Smooth muscle cell (in vitro differentiated cells): ENCODE results near the gene CACNA1D. TPM values are rescaled to one million over a fixed set of nuclear protein-coding genes. Genes with fewer than 3 reads are reported as not detected.

ENCODE experiments used
- DNase-seq: peaks from one replicate; lab custom pipeline; 2025; ENCODE audit not compliant: unreplicated experiment; lab: John Stamatoyannopoulos, UW
- H2AFZ ChIP-seq: fragments of 200-600 bp; sonication (generic); 2 replicates; pipeline ENCODE4 v1.6.0; 2016; ENCODE audit warnings: antibody characterized with exemption, low read depth, mild to moderate bottlenecking
- H3F3A ChIP-seq: fragments of 200-600 bp; sonication (generic); 2 replicates; pipeline ENCODE4 v1.6.0; 2017; ENCODE audit warnings: antibody characterized with exemption, low read depth
- H3K27ac ChIP-seq: fragments of 200-600 bp; sonication (generic); 2 replicates; pipeline ENCODE4 v1.5.1; 2016; ENCODE audit warnings: low read depth, mild to moderate bottlenecking
- H3K27me3 ChIP-seq: fragments of 200-600 bp; sonication (generic); 2 replicates; pipeline ENCODE4 v1.6.1; 2016; ENCODE audit warnings: low read depth, mild to moderate bottlenecking
- H3K36me3 ChIP-seq: fragments of 200-600 bp; sonication (generic); 2 replicates; pipeline ENCODE4 v1.5.1; 2016; ENCODE audit warnings: low read depth
- H3K4me1 ChIP-seq: fragments of 200-600 bp; sonication (generic); 2 replicates; pipeline ENCODE4 v1.5.1; 2016; ENCODE audit warnings: low read depth
- H3K4me2 ChIP-seq: fragments of 200-600 bp; sonication (generic); 2 replicates; pipeline ENCODE4 v1.6.0; 2016; ENCODE audit warnings: mild to moderate bottlenecking
- H3K4me3 ChIP-seq: fragments of 200-600 bp; sonication (generic); 2 replicates; pipeline ENCODE4 v1.5.1; 2016; ENCODE audit warnings: mild to moderate bottlenecking
- H3K79me2 ChIP-seq: fragments of 200-600 bp; sonication (generic); 2 replicates; pipeline ENCODE4 v1.6.0; 2016; ENCODE audit warnings: low read depth, mild to moderate bottlenecking
- H3K9ac ChIP-seq: fragments of 200-600 bp; sonication (generic); 2 replicates; pipeline ENCODE4 v1.6.0; 2016; ENCODE audit warnings: low read depth
- H3K9me3 ChIP-seq: fragments of 200-600 bp; sonication (generic); replicated peaks from 2 replicates; pipeline ENCODE4 v1.5.1; 2016; ENCODE audit warnings: low read depth
- H4K20me1 ChIP-seq: fragments of 200-600 bp; sonication (generic); 2 replicates; pipeline ENCODE4 v1.6.0; 2016; ENCODE audit warnings: low read depth
- CTCF ChIP-seq: fragments of 200-600 bp; sonication (generic); IDR thresholded peaks from 2 replicates; pipeline ENCODE4 v1.5.1; 2017; ENCODE audit warnings: borderline replicate concordance, mild to moderate bottlenecking, antibody characterized with exemption; ENCODE audit not compliant: insufficient read depth, poor library complexity, severe bottlenecking
- WGBS: methylation state at CpG from one replicate; pipeline ENCODE4 v1.1.7; 2016; ENCODE audit warnings: low lambda C conversion rate; 5-methylcytosine and 5-hydroxymethylcytosine counted together
- polyA plus RNA-seq: library from polyadenylated mRNA; unstranded; fragments of >200 nt; fragmentation: Nextera tagmentation; extraction: Ambion mirVana; gene quantifications from 2 replicates; pipeline ENCODE4 v1.2.1, GENCODE V29; 2016
- total RNA-seq: library from RNA; depleted of rRNA; stranded (reverse); fragments of >200 nt; gene quantifications from 2 replicates; pipeline ENCODE4 v1.2.3, GENCODE V29; 2014

CACNA1D gene
- total and polyA plus RNA-seq, 2 experiments from 2014 or later, result 0.63 to 1.4 TPM

GRCh38 chr3:53555068-53555588 lies 60.7 kb downstream of the CACNA1D start:
- no peaks in the 10 kb centered on the region for H3K79me2 ChIP-seq
- H2AFZ ChIP-seq, result no peak overlapping the region
- H3K4me1 ChIP-seq, result no peaks in the 10 kb centered on the region
- no peak for TF ChIP-seq CTCF
- H3K27ac ChIP-seq, result no peak overlapping the region
- no peaks in the 10 kb centered on the region for H3K27me3 ChIP-seq
- H4K20me1 ChIP-seq, result no peaks in the 10 kb centered on the region
- H3K4me3 ChIP-seq, result no peak overlapping the region
- no peaks in the 10 kb centered on the region for H3K9me3 ChIP-seq
- no peak overlapping the region for H3K9ac ChIP-seq
- 66% methylated on average over 4 of the region's 4 CpGs for WGBS
- DNase-seq, result no peak
- no peaks in the 10 kb centered on the region for H3F3A ChIP-seq
- H3K36me3 ChIP-seq, result no peaks in the 10 kb centered on the region
- H3K4me2 ChIP-seq, result no peak overlapping the region

GRCh38 chr3:53566461-53567145 lies 72.2 kb downstream of the CACNA1D start:
- no peak for DNase-seq
- WGBS, result 86% methylated on average over 11 of the region's 11 CpGs
- H3K27me3 ChIP-seq, result no peaks in the 10 kb centered on the region
- H3K4me3 ChIP-seq, result no peak overlapping the region
- no peak for TF ChIP-seq CTCF
- H3K9me3 ChIP-seq, result no peaks in the 10 kb centered on the region
- no peak overlapping the region for H3K27ac ChIP-seq
- H3K4me2 ChIP-seq, result no peak overlapping the region
- no peaks in the 10 kb centered on the region for H3K79me2 ChIP-seq
- no peaks in the 10 kb centered on the region for H3F3A ChIP-seq
- H3K4me1 ChIP-seq, result peaks cover 15% of the 10 kb centered on the region
- no peak overlapping the region for H3K9ac ChIP-seq
- H4K20me1 ChIP-seq, result no peaks in the 10 kb centered on the region
- H2AFZ ChIP-seq, result no peak overlapping the region
- no peaks in the 10 kb centered on the region for H3K36me3 ChIP-seq

- Histone ChIP-seq H3K4me3 (no peak overlapping the region), H3K4me2 (peak overlapping the region; percentile 17), H3K9ac (no peak overlapping the region), H3K79me2 (no peaks in the 10 kb centered on the region), H4K20me1 (no peaks in the 10 kb centered on the region), H3K36me3 (no peaks in the 10 kb centered on the region), H3K9me3 (no peaks in the 10 kb centered on the region), H3K4me1 (peaks cover 15% of the 10 kb centered on the region), H3K27me3 (no peaks in the 10 kb centered on the region), H3K27ac (no peak overlapping the region), H2AFZ (no peak overlapping the region), H3F3A (no peaks in the 10 kb centered on the region)
- WGBS, result 37% methylated on average over 2 of the region's 2 CpGs
- TF ChIP-seq CTCF, result no peak
- no peak for DNase-seq
These were observed 75.7 kb downstream of the CACNA1D start for GRCh38 chr3:53570081-53570480.

DNA sequence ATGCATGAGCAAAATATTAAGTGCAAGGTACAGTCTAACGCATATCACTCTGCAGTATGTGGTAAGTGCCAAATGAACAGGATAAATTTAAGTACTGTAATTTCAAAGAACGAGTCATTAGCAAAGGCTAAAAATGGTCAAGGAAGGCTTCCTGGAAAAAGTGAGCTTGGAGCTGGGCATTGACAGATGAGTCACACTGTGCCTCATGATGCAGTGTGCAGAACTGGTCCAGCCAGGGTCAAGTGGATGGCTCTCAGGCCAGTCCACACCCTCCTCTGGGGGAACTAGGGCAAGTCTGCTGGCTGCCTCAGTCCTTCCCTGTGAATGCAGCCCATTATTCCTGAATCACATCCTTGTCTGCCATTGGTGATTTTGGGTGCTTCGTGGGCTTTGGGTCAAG lies 76.3 kb downstream of the CACNA1D start:
- peaks cover 15% of the 10 kb centered on the region for H3K4me1 ChIP-seq
- TF ChIP-seq CTCF, result no peak
- H3K27ac ChIP-seq, result no peak overlapping the region
- no peak for DNase-seq
- no peaks in the 10 kb centered on the region for H3K36me3 ChIP-seq
- no peaks in the 10 kb centered on the region for H4K20me1 ChIP-seq
- 53% methylated on average over 3 of the region's 3 CpGs for WGBS
- H3K9me3 ChIP-seq, result no peaks in the 10 kb centered on the region
- H3K9ac ChIP-seq, result no peak overlapping the region
- no peak overlapping the region for H2AFZ ChIP-seq
- H3K79me2 ChIP-seq, result no peaks in the 10 kb centered on the region
- no peak overlapping the region for H3K4me3 ChIP-seq
- no peaks in the 10 kb centered on the region for H3K27me3 ChIP-seq
- peak overlapping the region; percentile 17 for H3K4me2 ChIP-seq
- no peaks in the 10 kb centered on the region for H3F3A ChIP-seq
